ENCODE measurements around the gene CHD2.

GRCh38 chr15:93005133-93005532 lies 105.0 kb downstream of the CHD2 start:
- TF ChIP-seq CTCF (IDR thresholded peaks at IDR 0.05) (no peak), POLR2A (IDR thresholded peaks at IDR 0.05) (no peak), POLR2AphosphoS5 (IDR thresholded peaks at IDR 0.05) (no peak)
